SK-N-SH treated with all-trans-retinoic acid at 6 μM for 48 hours (cell line): ENCODE results near the gene STEAP1B.

Source experiments
- ARNTL ChIP-seq: fragments of 450-650 bp; formaldehyde crosslinking; IDR thresholded peaks from 2 replicates; pipeline ENCODE4 v1.5.0; 2020; ENCODE audit warnings: low read depth, mild to moderate bottlenecking, moderate library complexity, borderline replicate concordance
- GLIS3 ChIP-seq: fragments of 250-450 bp; sonication (Bioruptor Pico); IDR thresholded peaks from 2 replicates; pipeline ENCODE4 v1.5.0; 2020; ENCODE audit warnings: mild to moderate bottlenecking, moderate library complexity
- ZNF8 ChIP-seq: fragments of 450-650 bp; formaldehyde crosslinking; IDR thresholded peaks from 2 replicates; pipeline ENCODE4 v1.5.0; 2020; ENCODE audit warnings: mild to moderate bottlenecking, moderate library complexity
- TF ChIP-seq, protein P1 (sequence below): fragments of 250-450 bp; sonication (Bioruptor Pico); IDR thresholded peaks from 2 replicates; pipeline ENCODE4 v1.8.0; 2020; ENCODE audit warnings: mild to moderate bottlenecking, moderate library complexity, borderline replicate concordance
- TF ChIP-seq, protein P2 (sequence below): fragments of 250-450 bp; sonication (Bioruptor Pico); IDR thresholded peaks from 2 replicates; pipeline ENCODE4 v1.5.1; 2021; ENCODE audit warnings: mild to moderate bottlenecking, moderate library complexity

DNA sequence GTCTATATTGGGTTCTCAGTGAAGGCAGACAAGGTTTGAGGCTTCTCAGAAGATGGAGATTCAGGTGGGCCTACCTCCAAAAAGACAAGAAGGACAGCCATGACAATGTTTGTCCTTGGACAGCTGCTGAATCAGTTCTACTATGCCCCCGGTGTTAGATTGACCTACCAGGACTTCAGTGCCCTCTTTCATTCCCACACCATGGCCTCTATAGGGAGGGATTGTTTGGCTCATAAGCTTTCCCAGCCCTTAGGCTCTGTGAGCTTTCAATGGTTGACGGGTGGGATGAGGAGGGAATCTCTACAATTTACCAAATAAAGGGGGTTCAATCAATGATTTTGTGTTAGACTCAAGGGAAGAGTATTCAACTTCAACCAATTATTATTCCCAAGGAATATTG lies 119.7 kb downstream of the STEAP1B start:
- TF ChIP-seq, protein P1, sequence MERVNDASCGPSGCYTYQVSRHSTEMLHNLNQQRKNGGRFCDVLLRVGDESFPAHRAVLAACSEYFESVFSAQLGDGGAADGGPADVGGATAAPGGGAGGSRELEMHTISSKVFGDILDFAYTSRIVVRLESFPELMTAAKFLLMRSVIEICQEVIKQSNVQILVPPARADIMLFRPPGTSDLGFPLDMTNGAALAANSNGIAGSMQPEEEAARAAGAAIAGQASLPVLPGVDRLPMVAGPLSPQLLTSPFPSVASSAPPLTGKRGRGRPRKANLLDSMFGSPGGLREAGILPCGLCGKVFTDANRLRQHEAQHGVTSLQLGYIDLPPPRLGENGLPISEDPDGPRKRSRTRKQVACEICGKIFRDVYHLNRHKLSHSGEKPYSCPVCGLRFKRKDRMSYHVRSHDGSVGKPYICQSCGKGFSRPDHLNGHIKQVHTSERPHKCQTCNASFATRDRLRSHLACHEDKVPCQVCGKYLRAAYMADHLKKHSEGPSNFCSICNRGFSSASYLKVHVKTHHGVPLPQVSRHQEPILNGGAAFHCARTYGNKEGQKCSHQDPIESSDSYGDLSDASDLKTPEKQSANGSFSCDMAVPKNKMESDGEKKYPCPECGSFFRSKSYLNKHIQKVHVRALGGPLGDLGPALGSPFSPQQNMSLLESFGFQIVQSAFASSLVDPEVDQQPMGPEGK (CRISPR knock-in tag), result no peak
- TF ChIP-seq GLIS3 (no peak), ZNF8 (no peak), ARNTL (CRISPR knock-in tag) (no peak)
- TF ChIP-seq, protein P2, sequence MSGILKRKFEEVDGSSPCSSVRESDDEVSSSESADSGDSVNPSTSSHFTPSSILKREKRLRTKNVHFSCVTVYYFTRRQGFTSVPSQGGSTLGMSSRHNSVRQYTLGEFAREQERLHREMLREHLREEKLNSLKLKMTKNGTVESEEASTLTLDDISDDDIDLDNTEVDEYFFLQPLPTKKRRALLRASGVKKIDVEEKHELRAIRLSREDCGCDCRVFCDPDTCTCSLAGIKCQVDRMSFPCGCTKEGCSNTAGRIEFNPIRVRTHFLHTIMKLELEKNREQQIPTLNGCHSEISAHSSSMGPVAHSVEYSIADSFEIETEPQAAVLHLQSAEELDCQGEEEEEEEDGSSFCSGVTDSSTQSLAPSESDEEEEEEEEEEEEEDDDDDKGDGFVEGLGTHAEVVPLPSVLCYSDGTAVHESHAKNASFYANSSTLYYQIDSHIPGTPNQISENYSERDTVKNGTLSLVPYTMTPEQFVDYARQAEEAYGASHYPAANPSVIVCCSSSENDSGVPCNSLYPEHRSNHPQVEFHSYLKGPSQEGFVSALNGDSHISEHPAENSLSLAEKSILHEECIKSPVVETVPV (CRISPR knock-in tag), result no peak
